Measurements from ENCODE around the gene CNTNAP2.

GRCh38 chr7:148290538-148290937 is 2173.9 kb downstream of the CNTNAP2 start:
- TF ChIP-seq POLR2A (IDR thresholded peaks at IDR 0.05) (no peak), POLR2AphosphoS5 (IDR thresholded peaks at IDR 0.05) (no peak)
